BLaER1 treated with 17β-estradiol and CSF1 and Interleukin-3, amounts not matched to agents 10 nM and 100 nM (cell line): ENCODE data around the gene RBM23.
"Not testable (repeated sequence)": the region's sequence is repeated elsewhere in the genome, so short reads cannot be mapped to it uniquely, and the experiment has no call there.

Experiments
- H3K27ac ChIP-seq, 11 experiments: shearing (Covaris generic); formaldehyde crosslinking; 2 replicates each; pipeline ENCODE4 v1.8.1; 2022
- H3K27me3 ChIP-seq, 11 experiments: shearing (Covaris generic); formaldehyde crosslinking; 2 replicates each; pipeline ENCODE4 v1.8.1; 2022
- H3K36me3 ChIP-seq, 11 experiments: shearing (Covaris generic); formaldehyde crosslinking; 2 replicates each; pipeline ENCODE4 v1.8.1; 2022
- H3K4me1 ChIP-seq, 10 experiments: shearing (Covaris generic); formaldehyde crosslinking; 2 replicates each; pipeline ENCODE4 v1.8.1; 2022
- H3K4me2 ChIP-seq, 11 experiments: shearing (Covaris generic); formaldehyde crosslinking; 2 replicates each; pipeline ENCODE4 v1.8.1; 2022
- H3K4me3 ChIP-seq, 10 experiments: shearing (Covaris generic); formaldehyde crosslinking; 2 replicates each; pipeline ENCODE4 v1.8.1; 2022
- H3K9ac ChIP-seq, 11 experiments: shearing (Covaris generic); formaldehyde crosslinking; 2 replicates each; pipeline ENCODE4 v1.8.1; 2022
- H3K9me3 ChIP-seq, 11 experiments: shearing (Covaris generic); formaldehyde crosslinking; replicated peaks in 1 of 11; 2 replicates each; pipeline ENCODE4 v1.8.1; 2022
- H4K20me1 ChIP-seq, 11 experiments: shearing (Covaris generic); formaldehyde crosslinking; 2 replicates each; pipeline ENCODE4 v1.8.1; 2022
- Cebpa-rat ChIP-seq, 11 experiments: shearing (Covaris generic); IDR thresholded peaks; 2 replicates each; pipeline ENCODE4 v1.8.1; 2022

Gene RBM23

DNA sequence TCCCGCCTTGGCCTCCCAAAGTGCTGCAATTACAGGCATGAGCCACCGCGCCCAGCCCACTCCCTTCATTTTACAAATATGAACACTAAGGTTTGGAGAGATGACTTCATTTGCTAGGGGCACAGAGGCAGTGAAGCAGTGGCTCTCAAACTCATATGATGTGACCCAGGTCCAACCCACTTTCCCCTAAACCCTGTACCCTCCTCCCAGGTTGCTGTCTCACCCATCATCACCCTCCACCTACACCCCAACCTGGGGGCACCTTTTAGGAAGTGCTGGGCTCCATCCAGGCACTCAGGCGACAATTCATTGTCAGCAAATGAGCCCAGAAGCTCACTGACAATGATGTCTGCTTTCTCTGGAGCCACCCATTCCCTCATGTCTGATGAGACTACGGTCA is 4.8 kb upstream of the RBM23 start:
- H3K9me3 ChIP-seq = no peaks in the 10 kb centered on the region
- no peaks in the 10 kb centered on the region for H4K20me1 ChIP-seq
- peaks cover 64 to 85% (median 78%) of the 10 kb centered on the region in 11 experiments for H3K36me3 ChIP-seq
- H3K27me3 ChIP-seq = no peaks in the 10 kb centered on the region
- peaks cover 49 to 74% (median 61%) of the 10 kb centered on the region in 10 experiments for H3K4me1 ChIP-seq
- no peak overlapping the region for H3K9ac ChIP-seq
- TF ChIP-seq Cebpa-rat (IDR thresholded peaks at IDR 0.05) = no peak
- H3K4me3 ChIP-seq = no peak overlapping the region
- H3K4me2 ChIP-seq = peak overlapping the region in 6 of 11 experiments; percentile 17 to 40 (median 25); a peak in 5 of 22 replicates
- no peak overlapping the region for H3K27ac ChIP-seq

GRCh38 chr14:22922294-22922693 is 3.3 kb upstream of the RBM23 start:
- Histone ChIP-seq H3K9me3 (no peaks in the 10 kb centered on the region), H3K36me3 (peaks cover 62 to 81% (median 75%) of the 10 kb centered on the region in 11 experiments), H4K20me1 (no peaks in the 10 kb centered on the region), H3K9ac (no peak overlapping the region), H3K27ac (no peak overlapping the region), H3K4me3 (no peak overlapping the region), H3K4me1 (peaks cover 44 to 68% (median 55%) of the 10 kb centered on the region in 10 experiments), H3K4me2 (peak overlapping the region in 7 of 11 experiments; percentile 4 to 58 (median 36); a peak in 9 of 22 replicates), H3K27me3 (no peaks in the 10 kb centered on the region)
- no peak for TF ChIP-seq Cebpa-rat (IDR thresholded peaks at IDR 0.05)

DNA sequence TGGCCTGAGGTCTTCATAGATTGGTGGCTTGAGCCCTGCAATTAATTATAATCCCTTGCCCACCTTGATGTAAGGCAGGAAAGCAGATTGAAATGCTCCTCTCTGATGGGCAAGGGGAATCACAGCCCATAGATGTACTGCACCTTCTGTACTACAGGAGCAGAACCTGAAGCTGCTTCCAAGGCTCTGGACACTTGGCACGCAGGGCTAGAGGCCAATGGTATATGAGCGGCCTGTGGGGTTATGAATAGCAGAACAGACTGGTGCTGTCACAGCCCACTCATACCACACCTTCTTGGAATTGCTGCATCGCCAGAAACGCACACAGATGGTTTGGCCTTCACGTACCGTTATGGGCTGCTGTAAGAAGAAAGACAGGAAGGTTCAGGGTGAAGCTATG is 1.7 kb upstream of the RBM23 start:
- Histone ChIP-seq H3K4me2 (no peak overlapping the region), H3K9me3 (no peaks in the 10 kb centered on the region), H3K9ac (no peak overlapping the region), H3K4me3 (no peak overlapping the region), H3K36me3 (peaks cover 47 to 81% (median 70%) of the 10 kb centered on the region in 11 experiments), H3K27ac (no peak overlapping the region), H4K20me1 (peaks cover 0 to 5% (median 0%) of the 10 kb centered on the region in 11 experiments; a peak in 2 of 22 replicates), H3K4me1 (peaks cover 48 to 68% (median 55%) of the 10 kb centered on the region in 10 experiments), H3K27me3 (no peaks in the 10 kb centered on the region)
- TF ChIP-seq Cebpa-rat (IDR thresholded peaks at IDR 0.05) = no peak

GRCh38 chr14:22919601-22919921 is 612 bp upstream of the RBM23 start:
- Histone ChIP-seq H3K27me3 (no peaks in the 10 kb centered on the region), H3K9ac (peak overlapping the region; percentile 56 to 74 (median 68); a peak in 21 of 22 replicates), H3K9me3 (no peaks in the 10 kb centered on the region), H3K4me2 (peak overlapping the region; percentile 62 to 93 (median 81)), H4K20me1 (peaks cover 0 to 8% (median 0%) of the 10 kb centered on the region in 11 experiments; a peak in 2 of 22 replicates), H3K36me3 (peaks cover 37 to 81% (median 61%) of the 10 kb centered on the region in 11 experiments), H3K4me1 (peaks cover 49 to 73% (median 66%) of the 10 kb centered on the region in 10 experiments), H3K4me3 (peak overlapping the region; percentile 28 to 64 (median 47); a peak in 18 of 20 replicates), H3K27ac (peak overlapping the region; percentile 49 to 99 (median 74); a peak in 21 of 22 replicates)
- TF ChIP-seq Cebpa-rat (IDR thresholded peaks at IDR 0.05) = no peak

GRCh38 chr14:22915886-22916521 is 2.9 kb downstream of the RBM23 start:
- Histone ChIP-seq H4K20me1 (peaks cover 0 to 18% (median 0%) of the 10 kb centered on the region in 11 experiments; a peak in 7 of 22 replicates), H3K9me3 (no peaks in the 10 kb centered on the region), H3K36me3 (peaks cover 23 to 81% (median 53%) of the 10 kb centered on the region in 11 experiments), H3K4me2 (peak overlapping the region; percentile 22 to 99 (median 91)), H3K9ac (peak overlapping the region; percentile 6 to 92 (median 56); a peak in 18 of 22 replicates), H3K27me3 (no peaks in the 10 kb centered on the region), H3K27ac (peak overlapping the region in 10 of 11 experiments; percentile 59 to 97 (median 94); a peak in 21 of 22 replicates), H3K4me1 (peaks cover 34 to 55% (median 49%) of the 10 kb centered on the region in 10 experiments), H3K4me3 (peak overlapping the region in 3 of 10 experiments; percentile 12 to 31 (median 21); a peak in 3 of 20 replicates)
- peak; percentile 73 to 95 (median 85); a peak in 19 of 22 replicates for TF ChIP-seq Cebpa-rat (IDR thresholded peaks at IDR 0.05)

DNA sequence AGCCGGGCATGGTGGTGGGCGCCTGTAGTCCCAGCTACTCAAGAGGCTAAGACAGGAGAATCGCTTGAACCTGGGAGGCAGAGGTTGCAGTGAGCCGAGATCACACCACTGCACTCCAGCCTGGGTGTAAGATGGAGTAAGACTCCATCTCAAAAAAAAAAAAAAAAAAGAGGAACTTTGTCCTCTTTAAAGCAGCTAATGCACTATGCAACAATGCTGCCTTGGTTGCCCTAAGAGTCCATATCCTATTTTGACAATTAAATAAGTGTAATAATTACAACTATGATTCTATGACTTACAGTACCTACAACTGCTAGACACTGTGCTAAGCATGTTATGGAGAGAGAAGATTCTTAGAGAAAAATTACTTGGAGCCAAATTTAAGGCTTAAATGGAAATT is 4.1 kb downstream of the RBM23 start:
- H3K27ac ChIP-seq = peak overlapping the region in 10 of 11 experiments; percentile 59 to 97 (median 94); a peak in 17 of 22 replicates
- not testable (repeated sequence) for H3K27me3 ChIP-seq, H3K9me3 ChIP-seq, H3K4me3 ChIP-seq
- H4K20me1 ChIP-seq = peaks cover 0 to 18% (median 0%) of the 10 kb centered on the region in 11 experiments; a peak in 8 of 22 replicates
- peak overlapping the region in 8 of 11 experiments; percentile 81 to 99 (median 94); a peak in 11 of 22 replicates for H3K4me2 ChIP-seq
- H3K9ac ChIP-seq = peak overlapping the region in 5 of 11 experiments; percentile 30 to 91 (median 56); a peak in 5 of 22 replicates
- H3K4me1 ChIP-seq = peaks cover 38 to 62% (median 51%) of the 10 kb centered on the region in 10 experiments
- H3K36me3 ChIP-seq = peaks cover 24 to 81% (median 53%) of the 10 kb centered on the region in 11 experiments

GRCh38 chr14:22910916-22911315 is 8.0 kb downstream of the RBM23 start:
- Histone ChIP-seq H3K4me2 (0 out of 22 replicates have a peak overlapping the region, but pooled peaks of 3 of the 11 experiments have one; percentile 11 to 63 (median 49)), H3K4me1 (peaks cover 17 to 53% (median 37%) of the 10 kb centered on the region in 10 experiments), H3K4me3 (no peak overlapping the region), H3K36me3 (peaks cover 63 to 100% (median 85%) of the 10 kb centered on the region in 11 experiments), H3K9ac (no peak overlapping the region; a peak in 2 of 22 replicates), H3K9me3 (no peaks in the 10 kb centered on the region), H3K27me3 (no peaks in the 10 kb centered on the region), H4K20me1 (peaks cover 0 to 26% (median 0%) of the 10 kb centered on the region in 11 experiments; a peak in 9 of 22 replicates), H3K27ac (peak overlapping the region in 2 of 11 experiments; percentile 48 to 68; a peak in 1 of 22 replicates)
- no peak for TF ChIP-seq Cebpa-rat (IDR thresholded peaks at IDR 0.05)

- Histone ChIP-seq H3K27ac (peak overlapping the region in 8 of 11 experiments; percentile 16 to 68 (median 46); a peak in 12 of 22 replicates), H3K4me3 (no peak overlapping the region), H3K9ac (peak overlapping the region in 4 of 11 experiments; percentile 28 to 52 (median 32); a peak in 6 of 22 replicates), H3K4me2 (peak overlapping the region in 6 of 11 experiments; percentile 11 to 63 (median 48); a peak in 11 of 22 replicates), H3K27me3 (no peaks in the 10 kb centered on the region), H4K20me1 (peaks cover 0 to 21% (median under 1%) of the 10 kb centered on the region in 11 experiments; a peak in 10 of 22 replicates), H3K9me3 (no peaks in the 10 kb centered on the region), H3K36me3 (peaks cover 86 to 100% (median 98%) of the 10 kb centered on the region in 11 experiments), H3K4me1 (peaks cover 0 to 38% (median 26%) of the 10 kb centered on the region in 10 experiments; a peak in 18 of 20 replicates)
- TF ChIP-seq Cebpa-rat (IDR thresholded peaks at IDR 0.05) = peak in 8 of 11 experiments; percentile 25 to 80 (median 54); a peak in 9 of 22 replicates
Observed at GRCh38 chr14:22908601-22909000, 10.3 kb downstream of the RBM23 start.

DNA sequence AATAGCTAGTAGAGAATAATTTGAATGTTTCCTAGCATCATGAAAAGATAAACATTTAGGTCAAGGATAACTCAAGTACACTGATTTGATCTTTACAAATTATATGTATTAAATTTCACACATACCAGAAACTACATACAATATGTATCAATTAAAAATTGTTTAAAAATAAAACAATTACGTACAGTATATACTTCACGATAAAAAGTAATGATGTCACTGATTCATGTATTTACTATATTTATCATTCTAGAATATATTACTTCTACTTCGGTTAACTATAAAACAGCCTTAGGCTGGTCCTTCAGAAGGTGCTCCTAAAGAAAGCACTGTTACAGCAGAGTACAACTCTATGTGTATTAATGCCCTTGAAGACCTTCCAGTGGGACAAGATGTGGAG is 11.5 kb downstream of the RBM23 start:
- H3K27ac ChIP-seq = no peak overlapping the region
- H3K4me2 ChIP-seq = no peak overlapping the region
- no peak for TF ChIP-seq Cebpa-rat (IDR thresholded peaks at IDR 0.05)
- H3K9me3 ChIP-seq = no peaks in the 10 kb centered on the region
- peaks cover 0 to 20% (median 4%) of the 10 kb centered on the region in 11 experiments; a peak in 10 of 22 replicates for H4K20me1 ChIP-seq
- H3K36me3 ChIP-seq = peaks cover 95 to 100% (median 99%) of the 10 kb centered on the region in 11 experiments
- no peaks in the 10 kb centered on the region for H3K27me3 ChIP-seq
- no peak overlapping the region for H3K4me3 ChIP-seq
- no peak overlapping the region for H3K9ac ChIP-seq
- H3K4me1 ChIP-seq = peaks cover 0 to 38% (median 26%) of the 10 kb centered on the region in 10 experiments; a peak in 18 of 20 replicates
